GM18868 (cell line): ENCODE measurements around the gene GALNT10.

Source experiments
- ATAC-seq: cut with Tn5 transposase; IDR thresholded peaks from one replicate; pipeline ENCODE4 v1.9.1; 2021; ENCODE audit warnings: mild to moderate bottlenecking, moderate library complexity; ENCODE audit not compliant: unreplicated experiment

The GALNT10 gene

DNA sequence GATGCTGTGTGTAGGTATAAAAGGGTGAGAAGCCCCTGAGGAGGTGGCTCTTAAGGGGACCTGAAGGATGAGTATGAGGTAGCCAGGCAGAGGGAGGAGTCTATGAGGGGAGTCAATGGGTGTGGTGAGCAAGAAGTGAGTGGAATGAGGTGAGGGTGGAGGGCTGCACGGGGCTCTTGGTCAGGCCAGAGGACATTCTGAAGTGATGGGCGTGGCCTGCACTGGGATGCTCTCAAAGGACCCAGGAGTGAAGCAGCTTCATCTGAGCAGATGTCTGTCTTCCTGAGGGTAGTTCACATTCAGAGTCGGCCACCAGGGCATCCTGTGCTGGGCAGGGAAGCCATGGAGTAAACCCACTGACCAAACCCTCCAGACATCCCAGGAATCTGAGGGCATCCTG, 210.1 kb downstream of the GALNT10 start:
- no peak for ATAC-seq

DNA sequence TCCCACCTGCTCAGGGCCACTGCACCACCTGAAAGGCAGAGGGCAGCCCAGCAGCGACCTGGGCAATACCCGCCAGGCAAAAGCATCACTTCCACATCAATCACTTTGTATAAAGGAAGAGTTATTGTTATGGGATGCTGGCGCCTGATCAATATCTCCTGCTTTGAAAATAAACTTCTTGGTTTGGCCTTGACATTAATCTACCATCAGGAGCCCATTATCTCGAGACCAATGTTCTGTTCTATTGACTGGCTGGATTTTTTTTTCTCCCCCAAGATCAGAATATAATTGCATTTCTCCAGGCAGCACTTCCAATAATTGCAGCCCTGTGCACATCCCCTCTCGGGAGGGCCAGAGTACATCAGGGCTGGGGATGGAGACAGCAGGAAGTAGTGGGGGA, 210.8 kb downstream of the GALNT10 start:
- no peak for ATAC-seq

DNA sequence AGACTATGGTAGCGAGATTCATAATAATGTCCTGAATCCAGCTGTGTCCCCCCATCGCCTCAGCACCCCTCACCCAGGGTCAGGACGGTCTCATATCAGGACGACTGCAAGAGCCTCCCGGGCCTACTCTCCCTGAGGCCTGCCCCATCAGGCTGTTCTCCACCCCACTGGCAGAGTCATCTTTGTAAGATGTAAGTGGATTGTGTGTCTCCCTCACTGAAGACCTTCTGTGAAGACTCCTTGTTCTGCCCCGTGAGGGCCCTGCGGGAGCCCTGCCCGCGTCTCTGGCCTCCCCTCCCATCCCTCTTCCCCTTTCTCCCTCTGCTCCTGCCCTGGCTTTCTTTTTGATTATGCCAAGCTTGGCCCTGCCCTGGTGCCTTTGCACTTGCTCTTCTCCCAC, 211.4 kb downstream of the GALNT10 start:
- ATAC-seq = no peak

DNA sequence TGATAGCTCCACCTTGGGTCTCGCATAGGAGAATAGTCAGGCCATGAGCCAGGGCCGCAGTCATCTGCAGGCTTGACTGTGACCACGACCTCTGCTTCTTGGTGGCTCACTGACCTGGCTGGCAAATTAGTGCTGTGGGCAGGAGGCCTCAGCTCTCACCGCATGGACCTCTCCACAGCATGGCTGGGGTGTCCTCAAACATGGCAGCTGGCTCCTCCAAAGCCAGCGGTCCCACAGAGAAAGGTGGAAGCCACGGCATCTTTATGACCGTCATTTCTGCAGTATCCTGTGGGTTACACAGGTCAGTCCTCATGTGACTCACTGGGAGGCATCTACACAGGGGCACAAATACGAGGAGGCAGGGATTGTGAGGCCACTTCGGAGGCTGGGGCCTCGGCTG, 212.1 kb downstream of the GALNT10 start:
- ATAC-seq = no peak

GRCh38 chr5:154403234-154403633, 212.7 kb downstream of the GALNT10 start:
- no peak for ATAC-seq

GRCh38 chr5:154403776-154404387, 213.3 kb downstream of the GALNT10 start:
- no peak for ATAC-seq

- peak; percentile 99 for ATAC-seq
Observed at GRCh38 chr5:154405078-154405792, 214.7 kb downstream of the GALNT10 start.

DNA sequence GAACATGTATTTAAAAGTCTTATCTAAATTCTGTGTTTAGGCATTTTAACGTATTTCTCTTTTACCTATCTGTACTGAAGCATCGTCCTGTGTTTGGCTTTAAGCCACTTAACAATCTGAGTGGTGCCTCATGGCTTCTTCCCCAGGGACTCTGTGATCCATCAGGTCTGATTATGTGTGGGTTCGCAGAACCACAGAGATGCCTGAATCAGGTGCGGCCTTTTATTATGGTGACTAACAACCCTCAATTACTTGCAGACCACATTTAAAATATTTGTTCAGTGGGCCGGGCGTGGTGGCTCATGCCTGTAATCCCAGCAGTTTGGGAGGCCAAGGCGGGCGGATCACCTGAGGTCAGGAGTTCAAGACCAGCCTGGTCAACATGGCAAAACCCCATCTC, 215.7 kb downstream of the GALNT10 start:
- no peak for ATAC-seq

DNA sequence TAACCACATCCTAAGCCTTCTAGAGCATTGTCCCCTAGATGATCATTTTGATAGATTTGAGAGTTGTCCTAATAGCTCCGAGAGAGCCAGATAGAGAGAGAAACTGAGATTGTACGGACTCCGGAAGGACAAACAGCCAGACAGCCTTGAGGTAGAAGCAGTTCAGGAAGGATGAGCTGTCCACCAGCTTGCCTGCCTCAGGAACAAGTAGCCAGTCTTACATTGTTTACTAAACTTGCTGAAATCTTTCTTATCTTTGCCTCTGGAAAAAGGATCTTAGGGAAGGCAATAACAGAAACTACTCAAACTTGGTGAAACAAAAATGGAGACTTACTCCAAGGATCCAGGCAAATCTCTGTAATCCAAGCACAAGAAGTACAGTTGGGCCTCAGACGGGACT, 216.3 kb downstream of the GALNT10 start:
- ATAC-seq = no peak

GRCh38 chr5:154408811-154409210, 218.3 kb downstream of the GALNT10 start:
- no peak for ATAC-seq

DNA sequence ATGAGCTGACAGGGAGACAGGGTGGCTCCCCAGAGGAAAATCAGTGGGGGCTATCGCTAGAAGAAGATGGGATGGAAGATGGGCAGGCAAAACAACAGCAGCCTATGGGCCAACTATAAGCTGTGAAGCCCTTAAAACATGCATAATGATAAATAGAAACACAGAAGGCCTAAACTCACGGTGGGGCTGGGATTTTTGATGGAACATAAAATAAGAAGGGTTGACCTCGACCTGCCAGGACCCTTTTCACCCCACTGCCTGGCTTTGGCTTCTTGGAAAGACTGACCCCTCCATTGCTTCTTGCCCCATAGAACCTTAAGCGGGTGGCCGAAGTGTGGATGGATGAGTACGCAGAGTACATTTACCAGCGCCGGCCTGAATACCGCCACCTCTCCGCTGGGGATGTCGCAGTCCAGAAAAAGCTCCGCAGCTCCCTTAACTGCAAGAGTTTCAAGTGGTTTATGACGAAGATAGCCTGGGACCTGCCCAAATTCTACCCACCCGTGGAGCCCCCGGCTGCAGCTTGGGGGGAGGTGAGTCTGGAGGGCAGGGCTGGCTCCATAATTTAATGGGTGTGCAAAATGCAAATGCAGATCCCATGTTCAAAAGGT, 218.8 kb downstream of the GALNT10 start:
- ATAC-seq = no peak

- no peak for ATAC-seq
Observed at GRCh38 chr5:154410008-154410407, 219.5 kb downstream of the GALNT10 start.

- ATAC-seq = no peak
Observed at GRCh38 chr5:154410786-154411185, 220.3 kb downstream of the GALNT10 start.

GRCh38 chr5:154411338-154411737, 220.8 kb downstream of the GALNT10 start:
- no peak for ATAC-seq

GRCh38 chr5:154412316-154412715, 221.8 kb downstream of the GALNT10 start:
- ATAC-seq = no peak

- no peak for ATAC-seq
Observed at GRCh38 chr5:154412925-154413324, 222.4 kb downstream of the GALNT10 start.

GRCh38 chr5:154415114-154415513, 224.6 kb downstream of the GALNT10 start:
- ATAC-seq = no peak

DNA sequence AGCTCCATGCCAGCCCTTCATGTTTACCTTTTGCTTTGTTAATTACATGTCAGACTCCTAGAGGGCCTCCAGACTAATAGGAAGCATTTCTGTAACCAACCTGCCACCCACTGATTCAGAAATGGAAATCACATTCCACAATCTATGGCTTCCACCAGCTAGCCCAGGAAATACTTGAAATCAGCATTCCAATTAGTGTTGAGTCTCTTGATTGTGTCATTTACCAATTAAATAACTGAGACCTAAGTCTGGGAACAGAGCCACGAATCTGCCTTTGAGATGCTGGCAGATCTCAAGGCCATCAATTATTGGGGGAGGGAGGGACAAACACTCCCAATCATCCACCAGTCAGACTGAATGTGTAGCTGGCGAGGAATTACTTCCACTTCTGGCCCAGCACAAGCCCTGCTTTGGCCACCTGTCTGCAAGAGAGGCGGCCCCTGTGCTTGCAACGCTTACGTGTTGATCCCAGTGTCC, 227.8 kb downstream of the GALNT10 start:
- no peak for ATAC-seq

DNA sequence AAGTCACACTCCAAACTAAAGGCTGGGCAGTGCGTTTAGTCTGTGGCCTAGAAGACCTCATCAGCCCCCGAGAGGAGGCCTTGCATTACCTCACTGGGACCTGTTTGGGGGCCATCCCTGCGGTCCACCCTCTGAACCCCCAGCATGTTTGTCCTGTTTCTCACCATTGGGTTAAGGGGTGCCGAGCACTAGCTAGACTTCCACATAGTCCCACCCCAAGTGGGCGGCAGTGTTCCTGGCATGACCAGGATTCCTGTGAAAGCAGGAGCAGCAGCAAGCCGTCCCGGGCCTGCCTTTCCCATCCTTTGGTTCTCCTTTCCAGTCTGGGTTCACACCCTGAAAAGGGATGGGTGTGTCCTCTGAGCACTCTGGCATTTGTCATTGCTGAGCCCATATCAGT, 228.7 kb downstream of the GALNT10 start:
- no peak for ATAC-seq

- ATAC-seq = no peak
Observed at GRCh38 chr5:154421868-154422267, 231.3 kb downstream of the GALNT10 start.

DNA sequence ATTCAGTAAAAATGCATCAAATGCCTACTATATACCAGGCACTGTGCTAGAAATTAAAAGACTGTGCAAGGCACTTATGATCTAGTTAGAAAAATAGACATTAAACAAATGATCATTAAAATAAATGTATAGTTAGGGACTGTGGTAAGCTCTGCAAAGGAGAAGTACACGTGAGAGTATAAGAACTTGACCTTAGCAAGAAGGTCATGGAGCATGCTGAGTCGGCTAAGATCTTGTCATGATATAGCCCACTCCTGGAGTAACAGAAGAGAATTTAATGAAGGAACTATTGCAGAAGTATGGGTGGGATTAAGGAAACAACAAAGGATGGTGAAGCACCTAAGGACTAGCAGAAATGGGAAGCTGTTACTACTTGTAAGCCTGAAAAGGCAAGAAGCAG, 231.8 kb downstream of the GALNT10 start:
- ATAC-seq = no peak

DNA sequence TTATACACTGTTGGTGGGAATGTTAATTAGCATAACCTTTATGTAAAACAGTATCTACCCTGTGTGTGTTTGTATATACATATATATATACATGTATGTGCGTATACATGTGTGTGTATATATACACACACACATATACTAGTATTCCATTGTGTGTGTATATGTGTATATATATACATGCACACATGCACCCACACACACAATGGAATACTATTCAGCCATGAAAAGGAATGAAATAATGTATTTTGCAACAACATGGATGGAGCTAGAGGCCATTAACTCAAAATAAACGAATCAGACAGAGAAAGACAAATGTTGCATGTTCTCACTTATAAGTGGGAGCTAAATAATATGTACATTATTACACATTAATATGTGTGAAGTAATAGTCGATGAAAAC, 237.7 kb downstream of the GALNT10 start:
- ATAC-seq = no peak
